Osteocyte (in vitro differentiated cells): ENCODE data around the gene ALKBH1. TPM values are rescaled to one million over a fixed set of nuclear protein-coding genes. Genes with fewer than 3 reads are reported as not detected.

ENCODE experiments used
- DNase-seq: peaks from one replicate; pipeline ENCODE4 v3.0.0; 2021; ENCODE audit warnings: mixed read lengths; ENCODE audit not compliant: unreplicated experiment; ENCODE audit errors: extremely low spot score
- H3K27ac Mint-ChIP-seq: one replicate; pipeline ENCODE4 v1.8.0; 2021; ENCODE audit warnings: mild to moderate bottlenecking, mixed read lengths; ENCODE audit not compliant: unreplicated experiment
- H3K27me3 Mint-ChIP-seq: one replicate; pipeline ENCODE4 v1.8.0; 2021; ENCODE audit warnings: mixed read lengths; ENCODE audit not compliant: unreplicated experiment
- H3K36me3 Mint-ChIP-seq: one replicate; pipeline ENCODE4 v1.8.0; 2021; ENCODE audit warnings: mixed read lengths; ENCODE audit not compliant: unreplicated experiment
- H3K4me1 Mint-ChIP-seq: one replicate; pipeline ENCODE4 v1.8.0; 2021; ENCODE audit warnings: mixed read lengths; ENCODE audit not compliant: unreplicated experiment
- H3K4me3 Mint-ChIP-seq: one replicate; pipeline ENCODE4 v1.8.0; 2021; ENCODE audit warnings: mild to moderate bottlenecking, moderate library complexity, mixed read lengths; ENCODE audit not compliant: unreplicated experiment
- H3K9me3 Mint-ChIP-seq: one replicate; pipeline ENCODE4 v1.8.0; 2021; ENCODE audit warnings: mixed read lengths; ENCODE audit not compliant: unreplicated experiment
- total RNA-seq: library from RNA; stranded (reverse); gene quantifications from 2 replicates; pipeline ENCODE4 v1.2.1, GENCODE V29; 2021
- TF ChIP-seq, protein P1 (sequence below): fragments of 200-600 bp; sonication (generic); IDR thresholded peaks from 2 replicates; pipeline ENCODE4 v1.5.0; 2021; ENCODE audit warnings: antibody characterized with exemption, mild to moderate bottlenecking, moderate library complexity

The ALKBH1 gene
- total RNA-seq, 1 donor from 2014 or later, result 10.5 TPM

DNA sequence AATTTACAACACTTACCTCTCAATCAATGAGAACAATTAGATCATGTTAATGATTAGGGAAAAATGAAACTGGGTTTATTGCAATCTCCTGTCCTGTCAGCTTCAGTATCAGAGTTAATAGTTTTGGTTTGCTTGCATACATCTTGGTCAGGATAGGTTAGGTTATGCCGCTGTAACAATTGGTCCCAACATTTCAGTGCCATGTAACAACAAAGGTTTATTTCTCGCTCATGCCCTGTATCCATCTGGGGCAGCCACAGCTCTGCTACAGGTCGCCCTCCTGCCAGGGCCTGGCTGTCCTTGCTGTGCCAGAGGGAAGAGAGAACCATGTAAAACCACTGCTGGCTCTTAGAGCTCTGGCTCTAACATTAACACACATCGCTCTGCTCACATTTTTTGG, 60.9 kb downstream of the ALKBH1 start:
- no peaks in the 10 kb centered on the region for H3K36me3 Mint-ChIP-seq
- H3K4me3 Mint-ChIP-seq, result no peak overlapping the region
- TF ChIP-seq, protein P1, sequence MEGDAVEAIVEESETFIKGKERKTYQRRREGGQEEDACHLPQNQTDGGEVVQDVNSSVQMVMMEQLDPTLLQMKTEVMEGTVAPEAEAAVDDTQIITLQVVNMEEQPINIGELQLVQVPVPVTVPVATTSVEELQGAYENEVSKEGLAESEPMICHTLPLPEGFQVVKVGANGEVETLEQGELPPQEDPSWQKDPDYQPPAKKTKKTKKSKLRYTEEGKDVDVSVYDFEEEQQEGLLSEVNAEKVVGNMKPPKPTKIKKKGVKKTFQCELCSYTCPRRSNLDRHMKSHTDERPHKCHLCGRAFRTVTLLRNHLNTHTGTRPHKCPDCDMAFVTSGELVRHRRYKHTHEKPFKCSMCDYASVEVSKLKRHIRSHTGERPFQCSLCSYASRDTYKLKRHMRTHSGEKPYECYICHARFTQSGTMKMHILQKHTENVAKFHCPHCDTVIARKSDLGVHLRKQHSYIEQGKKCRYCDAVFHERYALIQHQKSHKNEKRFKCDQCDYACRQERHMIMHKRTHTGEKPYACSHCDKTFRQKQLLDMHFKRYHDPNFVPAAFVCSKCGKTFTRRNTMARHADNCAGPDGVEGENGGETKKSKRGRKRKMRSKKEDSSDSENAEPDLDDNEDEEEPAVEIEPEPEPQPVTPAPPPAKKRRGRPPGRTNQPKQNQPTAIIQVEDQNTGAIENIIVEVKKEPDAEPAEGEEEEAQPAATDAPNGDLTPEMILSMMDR, result no peak
- peaks cover 2% of the 10 kb centered on the region for H3K27me3 Mint-ChIP-seq
- no peaks in the 10 kb centered on the region for H3K9me3 Mint-ChIP-seq
- no peaks in the 10 kb centered on the region for H3K4me1 Mint-ChIP-seq
- DNase-seq, result no peak
- no peak overlapping the region for H3K27ac Mint-ChIP-seq

DNA sequence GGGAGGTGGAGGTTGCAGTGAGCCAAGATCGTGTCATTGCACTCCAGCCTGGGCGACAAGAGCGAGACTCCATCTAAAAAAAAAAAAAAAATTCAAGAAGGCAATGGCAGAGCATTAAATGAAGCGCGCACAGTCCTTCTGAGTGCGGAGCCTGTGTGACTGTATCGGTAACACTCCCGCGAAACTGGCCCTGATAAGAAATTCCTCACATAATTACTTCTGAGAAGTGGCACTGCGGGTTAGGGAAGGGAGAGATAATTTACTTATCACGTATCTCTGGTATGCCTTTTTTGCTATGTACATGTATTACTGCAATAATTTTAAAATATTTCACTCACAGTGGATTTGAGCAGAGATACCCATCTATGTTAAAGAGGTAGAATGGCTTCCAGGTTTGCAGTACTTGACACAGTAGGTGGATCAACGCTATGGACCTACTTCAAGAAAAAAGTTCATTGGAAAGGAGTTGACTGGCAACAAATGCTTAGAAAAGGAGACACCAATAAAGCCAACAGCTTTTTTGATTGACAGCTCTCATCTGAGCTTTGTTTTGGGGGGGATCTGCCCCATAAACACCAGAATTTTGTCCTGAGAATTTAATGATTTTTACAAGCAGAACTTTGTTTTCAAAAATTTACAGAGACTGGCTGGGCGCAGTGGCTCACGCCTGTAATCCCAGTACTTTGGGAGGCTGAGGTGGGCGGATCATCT, 62.1 kb downstream of the ALKBH1 start:
- Mint-ChIP-seq H3K9me3 (no peaks in the 10 kb centered on the region), H3K4me1 (no peaks in the 10 kb centered on the region), H3K27ac (no peak overlapping the region), H3K27me3 (peaks cover 2% of the 10 kb centered on the region), H3K36me3 (no peaks in the 10 kb centered on the region), H3K4me3 (no peak overlapping the region)
- no peak for DNase-seq
- TF ChIP-seq, protein P1, result no peak

DNA sequence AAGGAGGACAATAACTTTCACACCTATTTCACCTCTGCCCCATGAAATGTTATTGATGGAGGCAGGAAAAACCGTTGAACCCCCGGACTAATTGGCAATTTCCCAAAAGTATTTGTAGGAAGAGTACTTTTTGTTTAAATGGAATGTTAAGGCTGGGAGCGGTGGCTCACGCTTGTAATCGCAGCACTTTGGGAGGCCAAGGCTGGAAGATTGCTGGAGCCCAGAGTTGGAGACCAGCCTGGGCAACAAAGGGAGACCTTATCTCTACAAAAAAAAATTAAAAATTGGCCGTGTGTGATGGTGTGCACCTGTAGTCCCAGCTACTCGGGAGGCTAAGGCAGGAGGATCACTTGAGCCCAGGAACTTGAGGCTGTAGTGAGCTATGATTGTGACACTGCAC, 65.4 kb downstream of the ALKBH1 start:
- TF ChIP-seq, protein P1, result no peak
- H3K4me1 Mint-ChIP-seq, result peaks cover 5% of the 10 kb centered on the region
- no peak overlapping the region for H3K4me3 Mint-ChIP-seq
- H3K27me3 Mint-ChIP-seq, result no peaks in the 10 kb centered on the region
- H3K27ac Mint-ChIP-seq, result no peak overlapping the region
- no peak for DNase-seq
- no peaks in the 10 kb centered on the region for H3K9me3 Mint-ChIP-seq
- H3K36me3 Mint-ChIP-seq, result no peaks in the 10 kb centered on the region

DNA sequence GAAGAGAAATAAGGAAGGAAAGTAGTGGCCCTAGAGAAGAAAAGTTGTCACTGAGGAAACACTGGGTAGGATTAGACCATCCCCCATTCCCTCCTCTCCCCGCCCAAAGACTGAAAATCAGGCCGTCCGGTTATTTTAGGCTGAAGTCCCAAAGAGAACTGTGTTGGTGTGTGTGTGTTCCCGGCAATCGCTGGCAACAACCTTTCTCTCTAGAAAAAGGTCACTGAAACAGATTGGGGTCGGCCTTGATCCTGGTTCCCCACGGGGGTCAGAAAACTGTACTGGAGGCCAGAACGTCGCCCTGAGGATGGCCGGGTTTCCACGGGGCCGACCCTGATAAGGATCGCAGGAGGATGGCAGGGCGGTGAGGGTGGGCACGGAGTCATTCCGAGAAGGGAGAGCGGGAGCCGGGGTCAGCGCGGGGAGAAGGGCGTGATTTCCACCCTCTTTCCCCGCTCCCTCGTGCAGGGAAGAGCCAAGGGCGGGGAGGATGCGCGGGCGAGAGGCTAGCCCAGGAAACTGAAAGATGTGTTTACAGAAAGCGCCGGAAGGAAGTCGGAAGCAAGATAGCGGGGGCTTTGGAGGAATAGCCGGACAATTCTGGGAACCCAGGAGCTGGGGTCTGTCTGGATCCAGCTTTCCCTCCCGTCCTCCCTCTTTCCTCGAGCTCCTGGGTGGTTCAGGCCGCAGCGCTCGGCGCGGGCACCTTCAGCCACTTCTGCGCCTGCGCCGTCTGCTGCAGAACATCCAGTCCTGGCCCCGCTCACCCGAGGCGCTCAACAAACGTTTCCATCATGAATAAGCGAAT, 66.1 kb downstream of the ALKBH1 start:
- H3K4me3 Mint-ChIP-seq, result no peak overlapping the region

More for the DNA sequence above, 66.1 kb downstream of the ALKBH1 start:
- H3K27ac Mint-ChIP-seq, result no peak overlapping the region
- H3K4me1 Mint-ChIP-seq, result peaks cover 5% of the 10 kb centered on the region
- no peaks in the 10 kb centered on the region for H3K36me3 Mint-ChIP-seq
- H3K9me3 Mint-ChIP-seq, result no peaks in the 10 kb centered on the region
- H3K27me3 Mint-ChIP-seq, result no peaks in the 10 kb centered on the region
- DNase-seq, result no peak
- TF ChIP-seq, protein P1, result no peak
